HEK293T (cell line): ENCODE data around the gene DLD.
"Not testable (repeated sequence)": the region's sequence is repeated elsewhere in the genome, so short reads cannot be mapped to it uniquely, and the experiment has no call there.

Experiments used
- CTCF ChIA-PET: fragments of 350-600 bp; formaldehyde crosslinking; extraction: SDS; loops from one replicate; lab custom pipeline; 2021; ENCODE audit warnings: antibody characterized with exemption, inconsistent platforms; lab: Yijun Ruan, JAX
- POLR2A ChIA-PET: fragments of 350-600 bp; formaldehyde crosslinking; extraction: SDS; loops from one replicate; lab custom pipeline; 2020; ENCODE audit warnings: antibody characterized with exemption, inconsistent platforms; lab: Yijun Ruan, JAX
- DNase-seq: peaks from one replicate; pipeline ENCODE4 v3.0.0; 2012; ENCODE audit warnings: mixed read lengths; ENCODE audit errors: extremely low spot score
- ARNT ChIP-seq: fragments of 450-650 bp; IDR thresholded peaks from 2 replicates; pipeline ENCODE4 v1.6.1; 2017; ENCODE audit warnings: mild to moderate bottlenecking
- BHLHE40 ChIP-seq: fragments of 450-650 bp; IDR thresholded peaks from 2 replicates; pipeline ENCODE4 v1.6.1; 2016; ENCODE audit warnings: mild to moderate bottlenecking, moderate library complexity, borderline replicate concordance
- CTBP1 ChIP-seq: fragments of 450-650 bp; IDR thresholded peaks from 2 replicates; pipeline ENCODE4 v1.6.1; 2016; ENCODE audit warnings: borderline replicate concordance
- ELF4 ChIP-seq: fragments of 450-650 bp; IDR thresholded peaks from 2 replicates; pipeline ENCODE4 v1.6.1; 2017; ENCODE audit warnings: antibody characterized with exemption
- FOXA1 ChIP-seq: fragments of 450-650 bp; IDR thresholded peaks from 2 replicates; pipeline ENCODE4 v1.6.1; 2016; ENCODE audit warnings: mild to moderate bottlenecking
- FOXK2 ChIP-seq: fragments of 450-650 bp; IDR thresholded peaks from 2 replicates; pipeline ENCODE4 v1.6.1; 2016; ENCODE audit warnings: mild to moderate bottlenecking
- FOXM1 ChIP-seq: fragments of 450-650 bp; IDR thresholded peaks from 2 replicates; pipeline ENCODE4 v1.6.1; 2017; ENCODE audit warnings: mild to moderate bottlenecking, borderline replicate concordance
- HDGF ChIP-seq: fragments of 450-650 bp; IDR thresholded peaks from 2 replicates; pipeline ENCODE4 v1.6.1; 2017; ENCODE audit warnings: antibody characterized with exemption, borderline replicate concordance
- L3MBTL2 ChIP-seq: fragments of 450-650 bp; conservative IDR thresholded peaks from 2 replicates; pipeline ENCODE4 v1.6.1; 2016; ENCODE audit warnings: mild to moderate bottlenecking
- LEF1 ChIP-seq: fragments of 450-650 bp; IDR thresholded peaks from 2 replicates; pipeline ENCODE4 v1.6.1; 2017; ENCODE audit warnings: mild to moderate bottlenecking, borderline replicate concordance
- NFRKB ChIP-seq: fragments of 450-650 bp; IDR thresholded peaks from 2 replicates; pipeline ENCODE4 v1.6.1; 2016; ENCODE audit warnings: mild to moderate bottlenecking, moderate library complexity
- PKNOX1 ChIP-seq: fragments of 450-650 bp; IDR thresholded peaks from 2 replicates; pipeline ENCODE4 v1.6.1; 2016
- SP1 ChIP-seq: fragments of 450-650 bp; IDR thresholded peaks from 2 replicates; pipeline ENCODE4 v1.6.1; 2017
- SUZ12 ChIP-seq: fragments of 450-650 bp; IDR thresholded peaks from 2 replicates; pipeline ENCODE4 v1.6.1; 2016; ENCODE audit warnings: mild to moderate bottlenecking
- TARDBP ChIP-seq: fragments of 450-650 bp; IDR thresholded peaks from 2 replicates; pipeline ENCODE4 v1.6.1; 2016
- ZNF384 ChIP-seq: fragments of 450-650 bp; IDR thresholded peaks from 2 replicates; pipeline ENCODE4 v1.6.1; 2016

The DLD gene

DNA sequence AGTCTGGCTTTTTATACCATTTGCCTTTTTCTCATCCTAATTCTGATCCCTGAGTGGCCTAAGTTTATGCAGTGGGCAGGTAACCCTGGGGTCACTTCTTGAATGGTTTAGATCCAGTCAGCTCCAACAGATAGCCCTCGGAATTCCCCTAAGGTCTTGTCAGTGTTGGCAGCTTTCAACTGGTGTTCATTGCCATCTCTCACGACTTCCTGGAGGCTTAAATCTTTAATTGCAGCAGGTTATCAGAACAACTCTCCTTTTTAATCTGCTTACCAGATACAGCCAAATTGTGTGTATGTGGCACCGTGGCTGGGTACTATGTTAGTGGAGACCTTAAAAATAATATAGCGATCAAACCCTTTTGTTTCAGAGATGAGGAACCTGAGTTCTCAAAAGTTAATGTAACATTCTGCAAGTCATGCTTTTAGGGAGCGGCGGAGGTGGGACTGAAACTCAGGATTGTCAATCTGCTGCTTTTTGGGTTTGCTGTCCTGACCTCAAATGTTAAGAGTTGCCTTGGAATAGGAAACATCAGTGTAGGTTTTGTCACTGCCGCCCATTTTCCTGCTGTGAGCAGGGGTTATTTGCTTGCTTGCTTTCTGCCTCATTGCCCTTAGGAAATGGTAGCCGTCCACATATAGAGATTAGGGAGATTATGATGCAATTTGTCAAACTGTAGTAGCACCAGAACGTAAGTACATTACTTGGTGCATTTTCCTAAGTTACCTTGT is 818 bp downstream of the DLD start:
- TF ChIP-seq TARDBP = no peak
- TF ChIP-seq PKNOX1 = no peak
- no peak for TF ChIP-seq CTBP1
- TF ChIP-seq FOXM1 = no peak
- no peak for TF ChIP-seq SP1
- TF ChIP-seq SUZ12 = no peak
- TF ChIP-seq ELF4 = no peak
- TF ChIP-seq BHLHE40 = no peak
- TF ChIP-seq ARNT = no peak
- TF ChIP-seq LEF1 = no peak
- no peak for DNase-seq
- POLR2A ChIA-PET = interaction anchor here (0.8 to 2.1 kb wide), 5 partner anchors 8 to 149 kb away, joined by 3 to 6 read pairs (median 4); partner anchors contain the start of gene CBLL1
- CTCF ChIA-PET = interaction anchor here (2.0 kb wide), 1 partner anchor 12 kb away, joined by 8 read pairs; no protein-coding TSS in a partner anchor

DNA sequence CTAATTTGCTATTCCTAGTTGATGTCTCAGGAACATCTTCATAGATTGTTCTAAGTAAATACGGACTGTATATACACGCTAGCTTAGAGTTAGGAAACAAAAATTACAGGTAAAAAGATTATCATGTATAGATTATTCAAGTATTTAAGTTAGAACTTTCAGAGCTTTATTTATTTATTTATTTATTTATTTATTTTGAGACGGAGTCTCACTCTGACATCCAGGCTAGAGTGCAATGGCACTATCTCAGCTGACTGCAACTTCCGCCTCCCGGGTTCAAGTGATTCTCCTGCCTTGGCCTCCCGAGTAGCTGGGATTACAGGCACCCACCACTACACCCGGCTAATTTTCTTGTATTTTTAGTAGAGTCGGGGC is 1.4 kb downstream of the DLD start:
- CTCF ChIA-PET, DNase-seq: not testable (repeated sequence)
- POLR2A ChIA-PET = interaction anchor here (1.0 kb wide), 1 partner anchor 149 kb away, joined by 4 read pairs; the partner anchor contains the start of gene CBLL1

DNA sequence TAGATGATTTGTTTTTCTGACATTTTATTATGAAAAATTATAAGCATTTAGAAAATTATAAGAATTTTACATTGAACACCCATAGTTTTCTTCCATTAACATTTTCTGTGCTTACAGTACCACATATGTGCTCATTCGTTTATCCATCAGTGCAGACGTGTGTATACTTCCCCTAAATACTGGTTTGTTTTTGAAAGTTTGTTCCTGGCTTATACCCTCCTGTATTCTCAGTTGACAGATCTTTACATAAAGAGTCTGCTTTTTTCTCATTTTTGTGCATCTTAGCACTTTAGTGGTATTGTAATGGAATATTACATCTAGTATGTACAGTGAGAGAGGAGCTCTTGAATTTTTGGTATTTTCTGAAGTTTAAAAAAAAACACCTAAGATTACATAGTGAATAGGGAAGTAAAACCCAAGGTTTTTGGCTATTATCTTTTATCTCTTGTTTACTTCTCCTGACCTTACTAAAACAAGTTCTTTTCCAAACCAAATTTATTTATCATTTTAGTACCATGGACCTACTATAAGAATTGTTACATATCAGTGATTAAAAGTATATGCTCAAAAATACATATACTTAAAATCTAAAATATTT is 8.1 kb downstream of the DLD start:
- POLR2A ChIA-PET = interaction anchor here (0.7 kb wide), 1 partner anchor 731 kb away, joined by 3 read pairs; no protein-coding TSS in a partner anchor
- no peak for TF ChIP-seq TARDBP
- no peak for TF ChIP-seq SUZ12
- no peak for TF ChIP-seq ZNF384
- no peak for TF ChIP-seq SP1
- no peak for DNase-seq
- CTCF ChIA-PET = no interaction called here

DNA sequence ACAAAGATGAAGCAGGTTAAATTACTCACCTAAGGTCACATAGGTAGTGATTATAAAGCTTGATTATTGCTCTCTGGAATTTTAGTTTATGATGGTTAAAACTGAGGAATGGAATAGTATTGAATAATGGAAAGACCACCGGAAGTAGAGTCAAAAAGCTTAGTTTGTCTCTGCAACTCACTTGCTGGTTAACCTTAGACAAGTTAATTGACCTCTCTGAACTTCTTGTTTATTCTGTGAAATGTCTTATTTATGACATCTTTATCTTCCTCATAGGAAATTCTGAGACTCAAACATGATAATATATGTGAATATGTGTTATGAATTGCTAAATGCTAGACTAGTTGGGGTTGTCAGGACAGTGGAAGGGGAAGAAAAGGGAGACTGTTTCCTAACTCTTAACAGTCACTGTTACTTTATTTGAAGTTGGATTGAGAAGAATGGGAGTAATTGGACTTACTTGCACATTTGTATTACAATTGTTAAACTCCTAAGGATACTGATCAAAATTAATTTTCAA is 9.6 kb downstream of the DLD start:
- POLR2A ChIA-PET = no interaction called here

DNA sequence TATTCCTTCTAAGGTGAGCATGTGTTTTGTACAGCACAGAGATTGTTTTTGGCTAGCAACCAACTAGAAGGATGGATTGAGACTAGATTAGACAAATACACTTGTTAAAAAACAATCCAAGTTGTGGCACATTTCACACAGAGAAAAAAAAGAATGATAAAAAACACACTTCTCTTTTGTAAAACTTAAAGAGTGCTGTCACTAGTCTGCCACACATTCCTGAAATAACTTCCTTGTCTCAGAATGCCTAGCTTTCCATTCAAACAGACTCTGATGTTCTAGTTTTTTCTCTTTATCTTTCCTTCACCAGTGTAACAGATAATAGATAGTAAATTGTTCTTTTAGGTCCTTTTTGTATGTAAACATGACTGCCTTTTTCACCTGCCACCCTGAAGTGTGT is 11.4 kb downstream of the DLD start:
- TF ChIP-seq SUZ12 (no peak), FOXA1 (no peak), CTBP1 (no peak), NFRKB (no peak), ARNT (no peak), HDGF (no peak), LEF1 (no peak), SP1 (no peak), TARDBP (no peak), L3MBTL2 (no peak), FOXK2 (no peak), PKNOX1 (no peak), BHLHE40 (no peak), ELF4 (no peak), ZNF384 (no peak), FOXM1 (no peak)
- no peak for DNase-seq
- CTCF ChIA-PET = no interaction called here
- POLR2A ChIA-PET = no interaction called here

More for the DNA sequence above, 9.6 kb downstream of the DLD start:
- TF ChIP-seq FOXA1 = no peak
- no peak for DNase-seq
- CTCF ChIA-PET = no interaction called here

DNA sequence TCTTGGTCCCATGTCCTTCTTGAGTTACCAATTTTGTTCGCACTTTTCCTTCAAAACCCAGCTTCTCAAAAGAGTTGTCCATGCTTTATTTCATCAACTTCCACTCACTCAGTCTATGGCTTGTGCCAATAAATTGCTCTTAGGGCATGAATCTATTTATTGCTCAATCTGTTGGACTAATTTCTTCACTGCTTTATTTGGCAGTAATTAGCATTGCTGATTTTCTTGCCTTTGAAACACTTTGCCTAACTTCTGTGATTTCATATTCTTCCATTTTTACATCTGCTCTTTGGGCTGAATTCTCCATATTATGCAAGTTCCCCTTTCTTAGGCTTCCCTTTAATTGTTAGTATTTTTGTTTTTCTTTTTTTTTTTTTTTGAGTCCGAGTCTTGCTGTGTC is 16.8 kb downstream of the DLD start:
- TF ChIP-seq SP1 (no peak), TARDBP (no peak), PKNOX1 (no peak), FOXM1 (no peak), SUZ12 (no peak), FOXK2 (no peak)
- ChIA-PET POLR2A (no interaction called here), CTCF (no interaction called here)
- no peak for DNase-seq

DNA sequence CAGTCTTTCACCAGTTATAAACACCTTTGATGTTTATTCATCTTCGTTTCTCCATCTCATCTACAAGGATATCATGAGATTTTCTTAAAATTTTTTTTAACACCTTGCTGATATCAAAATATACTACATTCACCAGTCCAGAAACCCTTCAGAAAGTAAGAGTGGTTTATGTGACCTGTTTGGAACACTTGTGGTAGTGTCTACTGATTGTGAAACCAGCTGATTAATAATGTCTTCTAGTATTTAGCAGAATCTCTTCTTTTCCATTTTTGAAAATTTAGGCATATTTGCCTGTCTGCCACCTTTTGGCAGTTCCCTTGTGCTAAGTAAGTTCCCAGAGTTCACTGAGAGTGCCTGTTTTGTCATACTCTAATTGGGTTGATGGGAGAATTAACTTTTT is 18.5 kb downstream of the DLD start:
- CTCF ChIA-PET = no interaction called here
- POLR2A ChIA-PET = no interaction called here
- no peak for TF ChIP-seq ZNF384
- TF ChIP-seq SUZ12 = no peak
- TF ChIP-seq SP1 = no peak
- DNase-seq = no peak
